Stimulated activated naive CD4-positive, alpha-beta T cell (primary cell): Measurements from ENCODE around the gene DOCK4.

ENCODE experiments used
- DNase-seq, 6 experiments: peaks; one replicate each; lab custom pipeline; 2025; lab: John Stamatoyannopoulos, UW

The DOCK4 gene

GRCh38 chr7:111730476-111731300, 475.5 kb downstream of the DOCK4 start:
- no peak for DNase-seq

GRCh38 chr7:111730057-111730456, 476.1 kb downstream of the DOCK4 start:
- no peak for DNase-seq

GRCh38 chr7:111729483-111729882, 476.7 kb downstream of the DOCK4 start:
- no peak for DNase-seq

- DNase-seq: no peak
These were observed 477.6 kb downstream of the DOCK4 start for GRCh38 chr7:111728635-111728995.

- DNase-seq: no peak
These were observed 478.1 kb downstream of the DOCK4 start for GRCh38 chr7:111727905-111728634.

- DNase-seq: no peak
These were observed 487.3 kb downstream of the DOCK4 start for GRCh38 chr7:111718886-111719285.

- no peak for DNase-seq
These were observed 494.7 kb downstream of the DOCK4 start for GRCh38 chr7:111711426-111712065.

DNA sequence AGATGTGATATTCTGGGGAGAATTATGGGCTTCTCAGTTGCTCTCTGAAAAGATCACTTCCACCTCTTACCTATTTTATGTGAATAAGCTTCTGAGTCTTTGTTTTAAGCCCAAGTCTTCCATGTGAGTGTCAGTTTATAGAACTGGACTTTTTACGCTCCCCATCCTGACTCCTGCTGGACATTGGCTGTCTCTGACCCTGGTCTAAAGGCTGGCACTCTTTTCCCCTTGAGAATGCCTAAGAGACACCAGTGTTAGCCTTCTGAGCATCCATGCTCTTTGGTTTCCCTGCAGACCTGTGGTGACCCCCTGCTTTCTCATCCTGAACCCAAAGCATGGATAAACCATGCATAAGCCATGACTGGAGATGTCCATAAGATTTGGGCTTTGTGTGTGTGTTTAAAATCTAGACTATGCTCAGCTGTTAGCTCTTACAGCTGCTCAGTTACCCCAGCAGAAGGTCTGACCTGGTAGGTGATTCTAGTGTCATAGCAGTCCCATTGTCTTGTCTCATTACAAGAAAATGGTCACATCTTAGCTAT, 495.3 kb downstream of the DOCK4 start:
- no peak for DNase-seq

DNA sequence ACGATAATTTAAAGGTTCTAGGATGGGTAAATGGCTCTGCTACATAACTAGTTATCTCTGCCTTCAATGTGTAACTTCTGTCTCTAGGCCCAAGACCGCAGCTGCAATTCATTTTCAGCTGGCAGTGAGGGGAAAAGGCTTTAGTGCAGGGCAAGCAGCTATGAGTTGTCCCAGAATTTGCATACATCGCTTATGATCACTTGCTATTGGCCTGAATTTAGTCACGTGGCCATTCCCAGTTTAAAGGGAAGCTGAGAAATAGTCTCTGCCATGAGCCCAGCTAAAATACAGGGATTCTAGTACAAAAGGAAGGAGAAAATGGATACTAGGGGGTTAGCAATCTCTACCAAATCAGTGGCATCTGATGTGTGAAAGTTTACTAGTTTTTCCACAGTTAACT, 498.1 kb downstream of the DOCK4 start:
- DNase-seq: no peak

DNA sequence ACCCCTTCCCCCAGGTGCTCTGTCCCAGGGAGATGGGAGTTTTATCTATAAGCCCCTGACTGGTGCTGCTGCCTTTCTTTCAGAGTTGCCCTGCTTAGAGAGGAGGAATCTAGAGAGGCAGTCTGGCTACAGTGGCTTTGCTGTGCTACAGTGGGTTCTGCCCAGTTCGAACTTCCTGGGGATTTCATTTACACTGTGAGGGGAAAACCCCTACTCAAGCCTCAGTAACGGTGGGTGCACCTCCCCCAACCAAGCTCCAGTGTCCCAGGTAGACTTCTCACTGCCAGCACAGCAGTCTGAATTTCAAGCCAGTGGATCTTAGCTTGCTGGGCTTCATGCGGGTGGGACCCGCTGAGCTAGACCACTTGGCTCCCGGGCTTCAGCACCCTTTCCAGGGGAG, 500.4 kb downstream of the DOCK4 start:
- no peak for DNase-seq

DNA sequence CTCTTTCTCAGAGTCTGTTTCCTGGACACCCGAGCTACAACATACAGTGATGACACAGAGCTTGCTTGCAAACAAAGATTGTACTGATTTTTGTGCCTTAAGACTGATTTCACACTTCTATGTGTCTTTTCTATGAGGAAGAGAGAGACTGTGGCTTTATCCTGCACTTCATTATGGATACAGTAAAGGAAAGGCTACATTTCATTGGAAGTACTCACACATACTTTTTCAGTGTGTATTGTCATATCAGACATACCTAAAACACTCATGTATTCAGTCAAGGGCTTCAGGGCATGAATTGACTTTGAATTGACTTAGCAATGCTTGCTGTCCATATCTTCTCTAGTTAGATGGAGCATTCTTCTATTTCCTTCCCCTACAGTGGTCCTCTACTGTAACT, 508.4 kb downstream of the DOCK4 start:
- no peak for DNase-seq

DNA sequence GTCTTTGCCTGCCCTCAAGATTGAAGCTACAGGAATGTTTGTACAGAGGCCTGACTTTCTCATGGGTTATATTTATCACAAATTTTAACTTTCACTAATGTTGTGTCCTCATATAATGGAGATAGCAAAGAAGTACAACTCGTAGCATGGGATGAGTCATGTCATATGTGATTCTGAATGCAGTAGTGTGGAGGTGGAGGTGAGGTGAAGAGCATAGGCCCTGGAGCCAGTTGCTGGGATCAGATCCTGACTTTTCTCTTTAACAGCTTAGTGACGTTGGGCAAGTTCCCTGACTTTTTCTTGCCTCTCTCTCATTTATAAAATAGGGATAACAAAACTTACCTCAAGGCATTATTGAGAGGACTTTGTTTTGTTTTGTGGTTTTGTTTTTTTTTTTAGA, 511.8 kb downstream of the DOCK4 start:
- no peak for DNase-seq

DNA sequence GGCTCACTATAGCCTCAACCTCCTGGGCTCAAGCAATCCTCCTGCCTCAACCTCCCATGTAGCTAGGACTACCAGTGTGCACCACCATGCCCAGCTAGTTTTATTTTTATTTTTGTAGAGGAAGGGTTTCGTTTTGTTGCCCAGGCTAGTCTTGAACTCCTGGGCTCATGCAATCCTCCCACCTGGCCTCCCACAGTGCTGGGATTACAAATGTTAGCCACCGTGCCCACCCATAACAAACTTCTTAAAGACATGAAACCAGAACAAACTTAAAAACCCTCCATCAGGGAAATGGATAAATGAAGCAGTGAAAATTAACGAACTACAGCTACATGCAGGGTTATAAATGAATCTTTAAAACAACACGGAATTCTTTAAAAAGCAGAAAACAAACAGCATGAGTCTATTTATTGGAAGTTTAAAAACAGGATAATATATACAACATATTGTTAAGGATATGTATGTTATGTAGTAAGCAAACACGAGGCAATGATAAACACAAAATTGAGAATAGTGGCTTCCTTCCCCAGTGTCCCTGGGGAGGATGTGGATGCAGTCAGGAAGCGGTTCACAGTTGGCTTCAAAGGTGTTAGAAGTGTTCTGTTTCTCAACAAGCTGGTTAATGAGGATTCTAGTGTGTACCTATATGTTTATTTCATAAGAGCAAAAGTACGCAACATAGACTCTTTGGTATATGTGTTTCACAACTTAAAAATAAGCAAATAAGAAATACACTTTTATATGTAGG, 515.7 kb downstream of the DOCK4 start:
- DNase-seq: no peak

DNA sequence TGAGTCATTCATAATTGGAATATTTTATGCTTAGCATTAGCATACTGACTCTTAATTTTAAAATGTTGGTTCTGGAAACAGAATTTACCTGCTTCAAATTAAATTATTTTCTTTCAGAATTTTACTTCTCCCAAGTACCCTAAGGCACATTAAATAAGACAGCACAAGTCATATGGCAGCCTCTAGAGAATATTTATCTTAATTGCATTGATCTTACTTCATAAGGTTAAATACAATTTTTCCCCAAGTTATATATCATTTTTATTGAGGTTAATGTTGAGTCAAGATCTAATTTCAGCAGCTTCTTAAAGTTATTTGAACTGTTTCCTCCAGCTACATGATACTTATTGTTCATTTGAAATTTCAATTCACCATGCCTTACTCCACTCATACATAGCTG, 520.9 kb downstream of the DOCK4 start:
- DNase-seq: no peak

- no peak for DNase-seq
These were observed 523.4 kb downstream of the DOCK4 start for GRCh38 chr7:111682588-111683340.

DNA sequence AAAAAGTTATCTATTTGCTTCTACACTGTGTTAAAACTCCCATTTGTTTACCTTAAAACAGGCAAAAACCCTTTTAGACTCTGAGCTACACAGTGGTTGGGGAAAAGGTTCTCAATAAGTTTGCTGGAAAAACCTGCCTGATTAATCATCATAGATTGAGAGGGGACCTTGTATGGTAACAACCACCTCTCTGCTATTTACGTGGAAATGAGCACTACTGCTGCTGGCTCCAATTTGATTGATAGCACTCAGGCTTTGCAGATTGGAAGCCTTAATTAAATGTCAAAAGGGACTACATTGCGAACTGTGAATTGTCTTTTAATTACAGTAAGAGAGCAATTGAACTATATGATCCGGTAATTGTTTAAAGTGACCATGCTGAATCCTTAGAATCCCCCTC, 525.0 kb downstream of the DOCK4 start:
- DNase-seq: no peak

DNA sequence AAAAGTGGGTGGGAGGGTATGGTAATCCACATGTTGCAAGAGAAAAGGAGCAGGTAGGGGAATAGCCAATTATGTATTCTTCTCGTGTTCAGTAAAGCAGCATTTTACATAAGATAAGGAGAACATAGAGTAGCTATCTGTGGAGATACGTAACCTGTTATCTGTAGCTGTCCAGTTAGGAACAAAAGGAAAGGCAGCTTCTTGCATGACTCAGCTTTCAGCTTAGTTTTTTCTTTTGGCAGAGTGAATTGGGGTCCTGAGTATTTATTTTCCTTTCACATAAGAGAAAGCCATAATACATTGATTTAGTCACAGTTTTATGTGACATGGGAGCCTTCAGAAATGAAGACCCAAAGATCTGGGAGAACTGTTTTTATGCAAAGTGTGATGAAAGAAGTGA, 527.2 kb downstream of the DOCK4 start:
- DNase-seq: no peak

DNA sequence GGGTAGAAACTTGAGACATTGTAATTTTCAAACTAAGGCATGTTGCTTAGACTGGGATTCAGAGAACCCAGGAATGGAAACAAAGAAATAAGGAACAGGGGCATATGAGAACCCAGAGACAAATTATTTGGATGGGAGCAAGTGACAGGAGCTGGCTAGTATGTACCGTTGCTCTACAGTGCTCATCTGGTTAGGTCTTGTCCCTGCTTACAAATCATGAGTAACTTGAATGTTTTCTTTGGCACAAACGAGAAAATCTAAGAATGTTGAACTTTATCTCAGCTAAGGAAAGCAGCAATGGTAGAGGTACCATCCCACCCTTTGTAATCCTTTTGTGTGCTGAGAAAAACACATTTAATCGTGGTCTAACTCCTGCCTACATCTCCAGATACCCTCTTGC, 527.9 kb downstream of the DOCK4 start:
- no peak for DNase-seq

GRCh38 chr7:111677848-111678247, 528.4 kb downstream of the DOCK4 start:
- DNase-seq: no peak

GRCh38 chr7:111676811-111677210, 529.4 kb downstream of the DOCK4 start:
- DNase-seq: no peak
